ENCODE measurements around the gene IMP4.
A peak's percentile ranks its signal among the peaks of the same experiment; 100 is the strongest.

Gene IMP4

DNA sequence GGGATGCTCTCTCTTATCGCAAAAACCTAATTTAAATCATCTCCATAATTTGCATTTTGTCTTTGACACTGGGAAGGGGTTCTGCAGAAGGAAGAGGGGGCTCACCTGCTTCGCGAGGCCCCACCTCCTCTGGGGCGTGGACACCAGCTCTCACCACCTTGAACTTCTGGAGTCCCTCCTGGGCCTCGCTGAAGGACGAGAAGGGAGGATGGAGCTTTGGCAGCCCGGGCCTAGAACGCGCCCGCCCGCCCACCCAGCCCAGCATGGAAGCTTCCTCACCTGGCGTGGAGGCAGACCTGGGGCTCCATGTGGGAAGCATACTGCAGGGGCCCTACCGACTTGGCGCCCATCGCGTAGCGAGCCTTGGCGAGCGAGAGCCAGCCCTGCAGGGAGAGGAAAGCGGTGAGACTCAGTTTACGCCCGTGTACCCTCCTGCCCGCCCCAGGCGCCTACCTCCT is 1.1 kb upstream of the IMP4 start:
- DNase-seq (ENCODE audit: low spot score): no peak

DNA sequence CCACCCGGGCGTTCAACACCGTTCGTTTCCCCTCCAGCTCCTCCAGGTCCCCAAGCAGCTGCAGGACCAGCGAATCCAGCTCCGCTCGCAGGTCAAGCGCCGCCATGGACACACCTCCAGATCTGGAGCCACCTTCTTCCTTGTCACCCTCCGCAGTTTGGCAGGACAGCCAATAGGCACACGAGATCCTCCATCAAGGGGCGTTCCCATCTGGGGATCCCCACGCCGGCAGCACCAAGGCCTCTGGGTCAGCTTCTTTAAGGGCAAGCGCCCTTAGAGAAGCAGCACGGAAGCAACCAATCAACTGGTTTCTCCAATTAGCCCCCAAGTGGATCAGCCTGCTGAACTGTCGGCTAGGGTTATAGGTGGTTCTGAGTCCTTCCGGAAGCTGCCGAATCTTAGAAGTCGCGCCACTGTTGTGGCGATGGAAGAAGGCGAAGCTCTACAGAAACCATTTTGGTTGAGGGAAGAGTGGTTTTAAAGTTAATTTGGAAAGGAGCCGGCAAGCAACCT is 621 bp upstream of the IMP4 start:
- TF ChIP-seq, protein P1, sequence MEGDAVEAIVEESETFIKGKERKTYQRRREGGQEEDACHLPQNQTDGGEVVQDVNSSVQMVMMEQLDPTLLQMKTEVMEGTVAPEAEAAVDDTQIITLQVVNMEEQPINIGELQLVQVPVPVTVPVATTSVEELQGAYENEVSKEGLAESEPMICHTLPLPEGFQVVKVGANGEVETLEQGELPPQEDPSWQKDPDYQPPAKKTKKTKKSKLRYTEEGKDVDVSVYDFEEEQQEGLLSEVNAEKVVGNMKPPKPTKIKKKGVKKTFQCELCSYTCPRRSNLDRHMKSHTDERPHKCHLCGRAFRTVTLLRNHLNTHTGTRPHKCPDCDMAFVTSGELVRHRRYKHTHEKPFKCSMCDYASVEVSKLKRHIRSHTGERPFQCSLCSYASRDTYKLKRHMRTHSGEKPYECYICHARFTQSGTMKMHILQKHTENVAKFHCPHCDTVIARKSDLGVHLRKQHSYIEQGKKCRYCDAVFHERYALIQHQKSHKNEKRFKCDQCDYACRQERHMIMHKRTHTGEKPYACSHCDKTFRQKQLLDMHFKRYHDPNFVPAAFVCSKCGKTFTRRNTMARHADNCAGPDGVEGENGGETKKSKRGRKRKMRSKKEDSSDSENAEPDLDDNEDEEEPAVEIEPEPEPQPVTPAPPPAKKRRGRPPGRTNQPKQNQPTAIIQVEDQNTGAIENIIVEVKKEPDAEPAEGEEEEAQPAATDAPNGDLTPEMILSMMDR (IDR thresholded peaks at IDR 0.05; ENCODE audit: extremely low read depth, insufficient read depth, missing control alignments): no peak
- in situ Hi-C loops (cut with MboI; ENCODE audit: low pct_unique_long_range_greater_than_20kb, low sequenced_read_pairs, unreplicated experiment): no loop called here
- DNase-seq (ENCODE audit: low spot score): peak; percentile 93

More for the DNA sequence above, 1.1 kb upstream of the IMP4 start:
- in situ Hi-C loops (cut with MboI; ENCODE audit: low pct_unique_long_range_greater_than_20kb, low sequenced_read_pairs, unreplicated experiment): no loop called here
- TF ChIP-seq, protein P1 (IDR thresholded peaks at IDR 0.05; ENCODE audit: extremely low read depth, insufficient read depth, missing control alignments): no peak

DNA sequence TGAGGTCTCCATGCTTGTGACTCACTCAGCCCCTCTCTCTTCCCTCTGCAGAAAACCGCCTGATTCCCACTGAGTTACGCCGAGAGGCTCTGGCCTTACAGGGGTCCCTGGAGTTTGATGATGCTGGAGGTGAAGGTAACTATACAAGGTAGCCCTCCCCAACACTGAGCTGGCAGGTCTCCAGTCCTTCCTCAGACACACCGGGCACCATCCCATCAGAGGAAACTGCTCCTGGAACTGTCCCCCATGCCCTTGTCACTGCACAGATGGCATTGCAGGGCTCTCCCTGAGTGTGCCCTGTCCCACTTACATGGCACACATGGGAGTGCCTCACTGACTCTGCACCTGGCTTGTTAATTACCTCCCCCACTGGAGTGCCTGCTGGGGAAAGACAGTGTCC is 1.9 kb downstream of the IMP4 start:
- TF ChIP-seq, protein P1 (IDR thresholded peaks at IDR 0.05; ENCODE audit: extremely low read depth, insufficient read depth, missing control alignments): no peak
- in situ Hi-C loops (cut with MboI; ENCODE audit: low pct_unique_long_range_greater_than_20kb, low sequenced_read_pairs, unreplicated experiment): no loop called here

DNA sequence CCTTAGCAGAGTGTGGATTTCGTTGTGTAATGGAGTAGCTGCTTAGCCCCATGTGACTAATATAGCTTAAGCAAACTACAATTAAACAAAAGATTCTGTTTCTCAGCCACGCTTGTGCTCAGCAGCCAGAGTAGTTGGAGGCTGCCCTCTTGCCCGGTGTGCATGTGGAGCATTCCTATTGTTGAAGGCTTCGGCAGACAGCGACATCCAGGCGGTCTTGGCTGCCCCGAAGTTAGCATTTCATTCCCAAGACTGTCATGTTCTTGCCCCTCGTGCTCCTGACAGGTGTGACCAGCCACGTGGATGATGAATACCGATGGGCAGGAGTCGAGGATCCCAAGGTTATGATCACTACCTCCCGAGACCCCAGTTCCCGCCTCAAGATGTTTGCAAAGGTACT is 2.4 kb downstream of the IMP4 start:
- in situ Hi-C loops (cut with MboI; ENCODE audit: low pct_unique_long_range_greater_than_20kb, low sequenced_read_pairs, unreplicated experiment): no loop called here
- DNase-seq (ENCODE audit: low spot score): no peak
- TF ChIP-seq, protein P1 (IDR thresholded peaks at IDR 0.05; ENCODE audit: extremely low read depth, insufficient read depth, missing control alignments): no peak

More for the DNA sequence above, 1.9 kb downstream of the IMP4 start:
- DNase-seq (ENCODE audit: low spot score): no peak

DNA sequence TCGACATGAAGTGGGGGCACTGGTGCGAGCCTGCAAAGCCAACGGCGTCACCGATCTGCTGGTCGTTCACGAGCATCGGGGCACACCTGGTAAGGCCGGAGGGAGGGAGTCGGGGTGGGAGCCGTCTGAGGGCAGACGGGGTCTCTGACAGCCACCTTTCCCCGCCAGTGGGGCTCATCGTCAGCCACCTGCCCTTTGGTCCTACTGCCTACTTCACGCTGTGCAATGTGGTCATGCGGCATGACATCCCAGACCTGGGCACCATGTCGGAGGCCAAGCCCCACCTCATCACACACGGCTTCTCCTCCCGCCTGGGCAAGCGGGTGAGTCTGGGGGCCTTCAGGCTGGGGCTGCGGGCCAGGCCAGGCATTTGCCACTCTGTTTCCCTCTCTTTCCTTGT is 2.9 kb downstream of the IMP4 start:
- no peak for DNase-seq (ENCODE audit: low spot score)
- in situ Hi-C loops (cut with MboI; ENCODE audit: low pct_unique_long_range_greater_than_20kb, low sequenced_read_pairs, unreplicated experiment): no loop called here
- TF ChIP-seq, protein P1 (IDR thresholded peaks at IDR 0.05; ENCODE audit: extremely low read depth, insufficient read depth, missing control alignments): no peak

DNA sequence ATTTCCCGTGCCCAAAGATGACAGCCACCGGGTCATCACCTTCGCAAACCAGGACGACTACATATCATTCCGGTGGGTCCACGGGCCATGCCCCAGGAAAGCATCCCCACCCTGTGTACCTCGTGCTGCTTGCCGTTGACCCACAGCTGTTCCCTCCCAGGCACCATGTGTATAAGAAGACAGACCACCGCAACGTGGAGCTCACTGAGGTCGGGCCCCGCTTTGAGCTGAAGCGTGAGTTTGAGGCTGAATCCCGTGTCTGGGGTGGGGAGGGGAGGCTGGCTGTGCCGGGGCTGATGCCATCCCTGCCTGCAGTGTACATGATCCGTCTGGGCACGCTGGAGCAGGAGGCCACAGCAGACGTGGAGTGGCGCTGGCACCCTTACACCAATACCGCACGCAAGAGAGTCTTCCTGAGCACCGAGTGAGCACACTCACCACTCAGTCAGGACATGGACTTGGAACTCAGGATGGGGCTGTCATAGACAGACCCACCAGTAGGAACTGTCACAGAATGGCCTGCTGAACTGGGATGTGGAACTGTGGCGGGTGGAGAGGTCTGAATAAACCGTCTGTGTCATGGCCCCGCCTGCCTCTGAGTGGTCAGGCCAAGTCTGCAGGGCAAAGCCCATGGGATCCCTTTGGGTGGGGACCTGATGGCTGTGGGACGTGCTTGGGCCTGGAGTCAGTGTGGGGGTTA is 3.5 kb downstream of the IMP4 start:
- TF ChIP-seq, protein P1 (IDR thresholded peaks at IDR 0.05; ENCODE audit: extremely low read depth, insufficient read depth, missing control alignments): no peak
- no peak for DNase-seq (ENCODE audit: low spot score)
- in situ Hi-C loops (cut with MboI; ENCODE audit: low pct_unique_long_range_greater_than_20kb, low sequenced_read_pairs, unreplicated experiment): no loop called here
